Fibroblast of peridontal ligament (primary cell): ENCODE data around the gene C17orf113.
A peak's percentile ranks its signal among the peaks of the same experiment; 100 is the strongest.
"Not testable (repeated sequence)": the region's sequence is repeated elsewhere in the genome, so short reads cannot be mapped to it uniquely, and the experiment has no call there.

Experiments used
- DNase-seq: peaks from one replicate; pipeline ENCODE4 v3.0.0-alpha.2; 2010; ENCODE audit errors: extremely low read depth

The C17orf113 gene

GRCh38 chr17:42042598-42043319 is 7.6 kb downstream of the C17orf113 start:
- DNase-seq = no peak

GRCh38 chr17:42041619-42042018 is 8.8 kb downstream of the C17orf113 start:
- DNase-seq = no peak

GRCh38 chr17:42040818-42041217 is 9.6 kb downstream of the C17orf113 start:
- no peak for DNase-seq

DNA sequence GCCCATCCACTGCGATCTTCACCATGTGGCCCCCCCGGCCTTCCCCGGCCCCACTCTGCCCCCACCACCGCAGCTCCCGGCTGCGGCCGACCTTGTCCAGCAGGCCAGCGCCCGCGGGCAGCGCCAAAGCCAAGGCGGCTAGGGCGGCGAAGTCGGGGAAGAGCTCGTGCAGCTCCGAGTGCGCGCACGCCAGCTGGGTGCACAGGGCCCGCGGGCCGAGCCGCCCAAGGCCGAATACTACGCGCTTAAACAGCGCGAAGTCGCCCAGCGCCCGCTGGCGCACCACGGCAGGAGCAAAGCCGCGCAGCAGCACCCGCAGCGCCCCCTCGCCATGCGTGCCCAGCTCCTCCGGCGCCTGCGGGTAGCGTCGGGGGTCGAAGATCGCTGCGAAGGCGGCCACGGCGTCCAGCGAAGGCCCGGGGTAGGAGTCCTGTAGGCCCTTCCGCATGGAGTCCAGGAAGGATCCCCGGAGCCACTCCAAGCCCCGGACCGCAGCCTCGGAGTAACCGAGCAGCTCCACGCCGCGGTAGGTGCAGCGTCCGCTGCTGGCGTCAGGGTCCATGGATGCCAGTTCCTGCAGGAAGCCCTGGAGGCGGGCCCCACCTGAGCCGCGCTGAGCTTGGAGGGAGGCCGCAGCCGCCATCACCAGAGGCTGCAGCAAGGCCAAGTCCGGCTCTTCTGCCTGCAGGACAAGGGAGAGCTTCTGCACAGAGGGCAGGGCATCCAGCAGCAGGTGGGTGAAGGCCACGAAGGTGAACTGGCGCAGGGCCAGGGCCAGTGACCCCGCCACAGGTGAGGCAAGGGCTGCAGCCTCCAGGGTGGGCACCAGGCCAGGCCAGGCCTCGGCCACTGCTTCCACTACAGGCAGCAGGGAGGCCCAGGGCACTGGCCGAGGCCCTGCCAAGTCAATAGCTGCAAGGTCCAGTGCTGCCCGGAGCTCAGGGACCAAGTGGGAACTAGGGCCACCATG is 10.3 kb downstream of the C17orf113 start:
- DNase-seq = no peak

DNA sequence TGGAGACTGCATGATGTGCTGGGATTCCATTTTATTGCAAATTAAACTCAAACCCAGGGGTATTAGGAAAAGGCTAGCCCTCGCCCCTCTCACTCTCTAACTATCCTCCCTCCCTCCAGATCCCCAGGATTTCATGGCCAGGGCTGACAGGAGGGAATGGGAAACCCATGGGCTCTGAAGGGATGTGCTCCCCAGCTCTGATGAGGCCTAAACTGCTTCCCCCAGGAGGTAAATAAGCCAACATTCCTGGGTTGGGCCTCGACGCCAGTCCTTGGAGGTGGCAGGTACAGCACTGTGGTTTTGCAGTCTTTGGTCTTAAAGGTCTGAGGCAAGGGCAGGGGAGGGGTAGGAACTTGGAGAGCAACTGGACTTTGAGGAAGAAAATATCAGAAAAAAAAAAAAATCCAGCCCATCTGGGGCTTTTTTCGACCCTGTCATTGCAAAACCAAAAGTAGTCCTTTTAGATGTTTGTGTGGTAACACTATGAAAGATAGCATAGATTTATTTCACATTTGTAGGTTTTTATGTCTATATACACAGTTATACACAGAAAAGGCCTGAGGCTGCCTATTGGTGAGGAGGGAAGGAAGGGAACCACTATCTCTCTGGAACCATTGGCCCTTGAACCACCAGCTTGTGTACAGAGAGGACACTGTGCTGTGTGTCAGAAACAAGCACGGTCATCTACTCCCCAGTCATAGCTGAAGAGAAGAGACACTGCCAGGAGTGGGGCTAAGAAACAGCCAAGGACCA is 12.0 kb downstream of the C17orf113 start:
- no peak for DNase-seq

DNA sequence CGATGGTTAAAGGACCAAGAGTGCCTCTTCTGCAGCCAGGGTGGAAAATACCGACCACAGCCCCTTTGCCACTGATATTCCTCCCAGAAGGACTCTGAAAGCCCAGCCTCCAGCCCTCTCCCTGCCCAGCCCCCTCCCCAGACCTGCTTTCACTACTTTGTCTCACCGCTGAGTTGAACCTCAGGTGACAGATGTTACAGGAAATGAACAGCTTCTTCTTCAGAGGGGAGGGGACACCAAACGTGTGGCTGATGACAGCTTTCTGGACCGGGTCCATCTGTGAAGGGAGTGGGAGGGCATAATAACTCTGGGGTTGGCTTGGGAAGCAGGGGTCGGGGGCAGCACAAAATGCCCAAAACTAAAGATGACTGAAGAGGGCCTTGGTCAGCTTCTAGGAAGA is 16.3 kb downstream of the C17orf113 start:
- DNase-seq = no peak

DNA sequence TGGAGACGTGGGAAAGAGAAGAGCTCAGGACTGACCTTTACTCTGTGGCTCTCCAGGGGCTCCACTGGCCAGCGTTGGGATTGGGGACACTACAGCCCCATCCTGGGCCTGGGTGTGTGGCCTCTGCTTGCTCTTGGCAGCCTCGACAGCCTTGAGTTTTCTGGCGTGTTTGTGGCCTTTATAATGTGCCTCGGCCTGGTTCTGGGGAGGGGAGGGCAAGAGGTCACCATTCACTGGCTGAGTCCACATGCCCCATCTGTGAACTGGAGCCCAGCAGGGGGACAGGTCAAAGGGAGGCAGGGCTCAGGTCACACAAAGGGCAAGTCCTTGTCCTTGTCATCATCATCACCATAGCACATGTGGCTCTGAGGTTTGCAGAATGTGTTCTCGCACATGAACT is 18.8 kb downstream of the C17orf113 start:
- no peak for DNase-seq

DNA sequence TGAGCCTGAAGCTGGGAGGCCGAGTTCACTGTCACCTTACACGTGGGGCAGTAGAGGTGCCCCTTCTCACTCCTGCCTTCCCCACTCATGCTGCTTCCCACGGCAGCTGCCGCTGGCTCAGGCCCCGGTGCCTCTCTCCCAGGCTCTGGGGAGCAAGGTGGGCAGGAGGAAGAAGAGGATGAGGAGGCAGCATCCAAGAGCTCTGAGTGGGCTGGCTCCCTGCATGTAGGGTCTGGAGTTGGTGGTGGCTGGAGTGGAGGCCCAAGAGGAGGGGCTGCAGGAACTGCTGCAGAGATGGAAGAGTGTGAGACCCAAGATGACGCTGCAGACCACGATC is 21.6 kb downstream of the C17orf113 start:
- DNase-seq = no peak

DNA sequence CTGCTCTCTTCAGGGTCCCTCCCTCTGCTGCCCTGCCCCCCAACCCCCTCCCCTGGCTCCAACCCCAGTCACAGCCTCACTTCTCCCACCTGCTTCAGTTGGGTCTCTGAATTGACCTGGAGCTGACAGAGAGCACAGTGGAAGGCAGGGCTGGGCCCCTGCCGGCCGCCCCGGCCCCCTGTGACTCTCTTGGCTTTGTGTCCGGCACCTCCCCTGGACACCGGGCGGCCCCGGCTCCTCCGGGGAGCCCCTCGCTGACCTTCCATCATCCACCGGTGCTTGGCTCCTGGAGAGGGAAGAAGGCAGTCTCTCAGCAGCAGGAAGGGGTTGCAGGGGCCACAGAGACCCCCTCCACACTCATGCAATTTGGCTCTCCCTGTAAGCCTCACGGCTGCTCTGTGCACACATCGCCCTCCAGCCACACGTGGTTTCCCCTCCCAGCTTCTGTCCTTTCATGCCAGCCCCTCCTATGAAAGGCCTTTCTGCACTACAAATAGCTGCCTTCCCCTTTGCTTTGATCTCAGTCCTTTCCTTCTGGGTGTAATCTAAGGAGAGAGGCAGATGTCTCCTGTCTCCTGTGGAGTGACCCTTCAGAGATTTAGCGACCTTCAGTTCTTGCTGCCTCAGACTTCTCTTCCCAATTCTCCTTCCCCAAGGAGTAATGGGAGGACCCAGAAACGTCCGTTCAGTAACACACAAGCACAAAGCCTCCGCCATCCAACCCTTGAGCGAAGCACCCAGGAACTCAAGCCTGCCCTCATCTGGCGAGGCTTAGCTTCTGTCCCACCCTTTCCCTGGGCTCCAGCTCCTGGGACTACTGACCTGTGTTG is 22.2 kb downstream of the C17orf113 start:
- DNase-seq = no peak

GRCh38 chr17:42027590-42027889 is 22.9 kb downstream of the C17orf113 start:
- DNase-seq = no peak

DNA sequence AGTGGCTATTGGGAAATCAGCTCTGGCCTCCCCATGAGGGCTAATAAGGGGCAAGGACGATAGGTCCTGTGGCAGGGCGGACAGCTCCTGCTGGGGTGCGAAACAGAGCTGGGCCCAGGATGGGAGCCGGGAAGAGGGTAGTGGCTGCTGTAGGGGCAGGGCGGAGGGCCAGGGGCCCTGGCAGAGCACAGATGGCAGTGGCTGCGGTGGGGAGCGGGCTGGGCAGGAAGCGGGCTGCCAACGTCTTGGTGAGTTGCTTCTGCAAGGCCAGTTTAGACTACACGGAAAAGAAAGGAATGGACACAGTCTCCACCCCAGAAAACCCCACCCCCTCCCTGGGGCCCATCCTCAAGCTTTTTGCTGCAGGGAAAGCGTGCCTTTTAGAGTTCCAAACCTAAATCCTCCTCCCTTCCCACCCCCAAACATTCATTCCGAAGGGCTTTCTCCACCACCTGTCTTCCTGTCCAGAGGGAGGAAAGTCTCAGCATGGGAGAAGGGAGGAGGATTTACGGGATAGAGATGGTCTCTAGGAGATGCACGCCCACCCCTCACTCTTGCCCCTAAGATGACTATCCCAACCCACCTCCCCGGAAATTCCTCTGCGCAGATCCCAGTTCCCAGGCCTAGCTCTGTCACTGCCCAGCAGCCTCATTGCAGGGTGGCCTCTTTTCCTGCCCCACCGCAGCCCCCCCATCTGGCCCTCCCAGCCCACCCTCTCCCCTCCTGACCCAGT is 23.4 kb downstream of the C17orf113 start:
- no peak for DNase-seq

DNA sequence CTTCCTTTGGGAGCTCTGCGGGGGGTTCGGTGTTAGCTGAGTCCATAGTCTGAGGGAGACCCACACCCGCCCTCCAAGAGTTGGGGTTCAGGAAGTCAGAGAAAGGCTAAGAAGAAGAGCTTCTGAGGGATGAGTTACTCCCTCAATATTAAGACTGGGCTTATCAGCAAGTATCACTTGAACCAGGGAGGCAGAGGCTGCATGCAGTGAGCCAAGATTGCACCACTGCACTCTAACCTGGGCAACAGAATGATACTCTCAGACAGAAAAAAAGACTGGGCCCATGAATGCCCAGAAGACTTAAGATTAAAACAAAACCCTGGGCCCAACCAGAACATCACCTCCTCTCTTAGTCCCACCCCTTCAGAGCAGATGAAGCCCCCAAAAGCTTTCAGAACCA is 24.5 kb downstream of the C17orf113 start:
- DNase-seq = no peak

- no peak for DNase-seq
Observed at GRCh38 chr17:42025191-42025579, 25.2 kb downstream of the C17orf113 start.

DNA sequence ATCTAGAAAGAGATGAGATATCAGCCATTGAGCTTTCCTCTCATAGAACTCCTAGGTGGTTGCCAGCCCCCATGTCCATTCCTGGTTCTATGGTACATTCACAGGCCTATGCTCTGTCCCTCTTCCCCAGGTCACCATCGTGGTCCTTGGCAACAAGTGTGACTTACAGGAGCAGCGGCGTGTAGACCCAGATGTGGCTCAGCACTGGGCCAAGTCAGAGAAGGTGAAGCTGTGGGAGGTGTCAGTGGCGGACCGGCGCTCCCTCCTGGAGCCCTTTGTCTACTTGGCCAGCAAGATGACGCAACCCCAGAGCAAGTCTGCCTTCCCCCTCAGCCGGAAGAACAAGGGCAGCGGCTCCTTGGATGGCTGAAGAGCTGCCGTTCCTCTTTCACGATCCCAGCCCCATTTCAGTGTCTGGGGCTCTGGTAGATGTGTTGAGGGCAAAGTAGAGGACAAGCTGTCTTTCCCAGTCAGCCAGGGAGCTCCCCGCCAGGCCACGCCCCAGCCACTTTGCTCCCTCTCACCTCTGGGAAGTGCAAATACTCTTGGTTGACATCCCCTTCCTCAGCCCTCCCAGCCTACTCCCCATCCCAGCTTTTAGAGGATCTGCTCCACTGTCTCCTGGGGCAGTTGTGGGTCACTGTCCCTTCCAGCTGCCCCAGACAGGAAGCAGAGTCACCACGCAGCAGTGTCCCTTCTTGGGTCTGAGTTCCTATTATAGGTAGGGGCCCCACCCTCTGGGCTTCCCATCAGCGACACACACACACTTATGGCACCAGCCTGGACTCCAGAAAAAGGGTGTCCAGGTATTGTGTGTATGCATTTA is 26.7 kb downstream of the C17orf113 start:
- DNase-seq = no peak

- DNase-seq = not testable (repeated sequence)
Observed at GRCh38 chr17:42020845-42021244, 29.6 kb downstream of the C17orf113 start.

DNA sequence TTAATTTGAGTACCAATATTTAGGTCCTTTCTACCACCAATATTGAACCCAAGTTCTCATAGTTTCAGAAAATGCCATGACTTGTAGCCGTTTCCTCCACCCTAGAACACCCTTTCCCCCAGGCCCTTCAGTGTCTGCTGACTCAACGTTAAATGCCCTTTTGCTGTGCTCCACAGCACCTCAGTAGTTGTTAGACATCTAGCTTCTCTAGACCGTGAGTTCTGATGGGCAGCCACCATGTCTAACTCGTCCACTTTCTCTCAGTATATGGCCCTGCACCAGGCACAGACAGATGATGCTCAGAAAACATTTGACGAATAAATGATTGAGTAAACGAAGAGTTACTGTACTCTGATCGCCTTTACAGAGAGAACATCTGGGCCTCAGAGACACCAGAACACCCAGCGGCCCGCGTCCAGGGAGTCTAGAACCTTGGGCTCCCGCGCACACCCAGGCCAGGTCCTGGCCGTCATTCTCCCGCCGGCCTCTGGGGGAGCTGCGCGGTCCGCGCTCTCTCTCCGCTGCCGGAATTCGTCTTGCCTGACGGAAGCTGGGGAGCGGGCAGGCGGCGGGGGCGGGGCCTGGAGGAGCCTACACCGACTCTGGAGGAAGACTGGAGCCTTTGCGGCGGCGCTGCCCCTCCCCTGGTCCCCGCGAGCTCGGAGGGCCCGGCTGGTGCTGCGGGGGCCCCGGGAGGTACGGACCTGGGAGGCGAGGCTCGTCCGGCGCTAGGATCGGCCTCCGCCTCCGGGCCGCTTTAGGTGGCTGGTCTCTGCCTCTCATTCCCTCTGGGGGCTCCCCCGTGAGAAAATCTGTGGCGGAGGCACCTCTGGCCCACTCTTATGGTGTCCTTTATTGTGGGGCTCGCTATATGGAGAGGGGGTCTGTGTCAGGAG is 30.6 kb downstream of the C17orf113 start, which contains the start of gene NKIRAS2:
NKIRAS2 (plus strand) TSS at position 582 of the 896 bp plus-strand sequence. CDS start 1,488 bp downstream, outside the sequence.
- peak; percentile 80 for DNase-seq

GRCh38 chr17:42018988-42019387 is 31.4 kb downstream of the C17orf113 start:
- no peak for DNase-seq

DNA sequence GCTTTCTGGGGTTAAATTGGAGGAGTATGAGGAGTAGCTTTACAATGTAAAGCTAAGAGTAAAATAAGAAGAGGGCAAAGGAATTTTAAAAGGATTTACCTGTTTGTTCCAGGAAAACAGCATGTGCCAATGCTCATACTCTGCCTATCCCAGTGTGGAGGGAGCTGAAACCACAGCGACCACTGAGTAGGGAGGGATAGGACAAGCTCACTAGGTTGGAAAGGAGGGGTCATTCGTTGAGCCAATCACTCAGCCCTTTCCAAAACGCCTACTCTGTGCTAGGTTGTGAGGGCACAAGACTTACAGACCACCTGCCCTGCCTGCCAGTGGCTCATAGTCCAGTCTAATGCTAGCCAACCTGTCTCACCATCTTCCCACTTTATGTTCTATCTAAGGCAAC is 32.1 kb downstream of the C17orf113 start:
- DNase-seq = no peak

DNA sequence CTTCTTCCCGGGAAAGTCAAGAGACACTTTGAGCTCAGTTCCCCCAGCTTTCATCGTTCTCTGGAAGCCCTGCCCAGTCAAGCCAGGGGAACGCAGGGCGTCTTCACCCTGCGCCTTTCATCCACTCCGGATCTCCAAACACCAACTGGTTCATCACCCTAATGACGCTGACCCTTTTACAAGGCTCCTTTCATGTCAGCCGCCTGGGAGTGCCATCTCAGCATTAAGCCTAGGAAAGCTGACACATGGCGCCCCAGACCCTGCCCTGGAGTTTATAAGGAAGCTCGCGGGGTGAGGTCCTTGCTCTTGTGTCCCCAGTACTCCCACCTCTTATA is 32.6 kb downstream of the C17orf113 start:
- no peak for DNase-seq
